Caco-2 (cell line): ENCODE results near the gene BMAL1. TPM values are rescaled to one million over a fixed set of nuclear protein-coding genes. Genes with fewer than 3 reads are reported as not detected.
"Not testable (repeated sequence)": the region's sequence is repeated elsewhere in the genome, so short reads cannot be mapped to it uniquely, and the experiment has no call there.

Experiments used
- BruUV-seq: library from RNA; stranded (reverse); fragments of 400-500 nt; replicated peaks from 2 replicates; lab custom pipeline; 2021; lab: Mats Ljungman, UMichigan
- CTCF ChIA-PET: fragments of 300-600 bp; sonication (Branson Sonifier 250); formaldehyde crosslinking; loops from one replicate; lab custom pipeline; 2022; ENCODE audit warnings: antibody characterized with exemption; lab: Charles Lee
- POLR2A ChIA-PET: fragments of 300-600 bp; sonication (Branson Sonifier 250); formaldehyde crosslinking; loops from one replicate; lab custom pipeline; 2022; ENCODE audit warnings: antibody characterized with exemption; lab: Charles Lee
- DNase-seq, 2 experiments: peaks; one replicate each; pipeline versions ENCODE4 v3.0.0 to v3.0.0-alpha.2; 2020 to 2022
- H3K27me3 ChIP-seq: replicated peaks from 2 replicates; pipeline ENCODE4 v1.6.0; 2011; ENCODE audit warnings: low read length; ENCODE audit not compliant: control insufficient read depth, insufficient read depth
- H3K36me3 ChIP-seq: 2 replicates; pipeline ENCODE4 v1.5.1; 2011; ENCODE audit warnings: low read length; ENCODE audit not compliant: control insufficient read depth, insufficient read depth
- H3K4me1 ChIP-seq: fragments of 250-450 bp; sonication (Bioruptor Pico); 2 replicates; pipeline ENCODE4 v1.5.1; 2020; ENCODE audit warnings: mild to moderate bottlenecking
- H3K4me3 ChIP-seq: 2 replicates; pipeline ENCODE4 v1.5.1; 2011; ENCODE audit warnings: low read depth, mild to moderate bottlenecking, control low read depth, low read length
- H3K9me3 ChIP-seq: fragments of 250-450 bp; sonication (Bioruptor Pico); 2 replicates; pipeline ENCODE4 v1.5.1; 2020; ENCODE audit warnings: mild to moderate bottlenecking, moderate library complexity
- H3K27ac Mint-ChIP-seq: one replicate; pipeline ENCODE4 v1.8.0; 2022; ENCODE audit warnings: mixed read lengths; ENCODE audit not compliant: unreplicated experiment
- H3K27me3 Mint-ChIP-seq: one replicate; pipeline ENCODE4 v1.8.0; 2022; ENCODE audit warnings: mixed read lengths; ENCODE audit not compliant: insufficient read depth, unreplicated experiment
- H3K36me3 Mint-ChIP-seq: one replicate; pipeline ENCODE4 v1.8.0; 2022; ENCODE audit warnings: mild to moderate bottlenecking, mixed read lengths; ENCODE audit not compliant: insufficient read depth, unreplicated experiment
- H3K4me1 Mint-ChIP-seq: one replicate; pipeline ENCODE4 v1.8.0; 2022; ENCODE audit warnings: low read depth, mixed read lengths; ENCODE audit not compliant: unreplicated experiment
- H3K4me3 Mint-ChIP-seq: one replicate; pipeline ENCODE4 v1.8.0; 2022; ENCODE audit warnings: mild to moderate bottlenecking, moderate library complexity, mixed read lengths; ENCODE audit not compliant: unreplicated experiment
- H3K9me3 Mint-ChIP-seq: one replicate; pipeline ENCODE4 v1.8.0; 2022; ENCODE audit warnings: mixed read lengths; ENCODE audit not compliant: unreplicated experiment
- intact Hi-C: fragments of 100-400 bp; cut with micrococcal nuclease; formaldehyde crosslinking; loops from one replicate; pipeline ENCODE4 v1.10.0; 2022; ENCODE audit not compliant: unreplicated experiment
- total RNA-seq: library from RNA; stranded (reverse); gene quantifications from 2 replicates; pipeline ENCODE4 v1.2.3, GENCODE V29; 2022
- TF ChIP-seq, protein P1 (sequence below), 2 experiments: fragments of 200-600 bp in 1 of 2; IDR thresholded peaks; 1 replicate in 1 of 2; 2 replicates in 1 of 2; pipeline versions ENCODE4 v1.5.1 to v1.8.0; 2011 to 2022; ENCODE audit warnings: antibody characterized with exemption in 1 of 2, control low read depth in 1 of 2, inconsistent platforms in 1 of 2, low read depth in 1 of 2, low read length in 1 of 2, mild to moderate bottlenecking in 1 of 2, moderate library complexity in 1 of 2; ENCODE audit not compliant: insufficient read depth in 1 of 2, severe bottlenecking in 1 of 2, unreplicated experiment in 1 of 2

Gene BMAL1
- total RNA-seq, 1 experiment from 2014 or later, result 17.9 TPM

DNA sequence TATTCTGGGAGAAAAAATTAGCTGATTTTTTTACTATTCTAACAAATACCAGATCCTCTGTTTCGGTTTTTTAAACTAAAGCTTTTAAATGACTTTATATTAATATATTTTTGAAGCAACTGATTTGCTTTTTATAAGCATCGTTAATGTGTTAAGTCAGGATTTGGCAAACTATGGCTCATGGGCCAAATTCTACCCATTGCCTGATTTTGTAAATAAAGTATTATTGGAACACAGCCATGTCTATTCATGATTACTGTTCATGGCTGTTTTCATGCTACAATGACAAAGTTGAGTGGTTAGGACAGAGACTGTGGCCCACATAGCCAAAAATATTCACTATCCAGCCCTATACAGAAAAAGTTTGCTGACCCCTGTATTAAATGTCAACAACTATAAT lies 155.8 kb downstream of the BMAL1 start:
- peaks cover 4% of the 10 kb centered on the region; the same call in 1 of the 2 replicates for H3K4me1 ChIP-seq
- Mint-ChIP-seq H3K4me1 (peaks cover 17% of the 10 kb centered on the region), H3K36me3 (peaks cover 14% of the 10 kb centered on the region), H3K9me3 (peaks cover 9% of the 10 kb centered on the region), H3K27me3 (no peaks in the 10 kb centered on the region), H3K4me3 (no peak overlapping the region), H3K27ac (peak overlapping the region; percentile 46)
- H3K36me3 ChIP-seq, result no peaks in the 10 kb centered on the region; the same call in 1 of the 2 replicates
- intact Hi-C loops, result no loop called here
- TF ChIP-seq, protein P1, sequence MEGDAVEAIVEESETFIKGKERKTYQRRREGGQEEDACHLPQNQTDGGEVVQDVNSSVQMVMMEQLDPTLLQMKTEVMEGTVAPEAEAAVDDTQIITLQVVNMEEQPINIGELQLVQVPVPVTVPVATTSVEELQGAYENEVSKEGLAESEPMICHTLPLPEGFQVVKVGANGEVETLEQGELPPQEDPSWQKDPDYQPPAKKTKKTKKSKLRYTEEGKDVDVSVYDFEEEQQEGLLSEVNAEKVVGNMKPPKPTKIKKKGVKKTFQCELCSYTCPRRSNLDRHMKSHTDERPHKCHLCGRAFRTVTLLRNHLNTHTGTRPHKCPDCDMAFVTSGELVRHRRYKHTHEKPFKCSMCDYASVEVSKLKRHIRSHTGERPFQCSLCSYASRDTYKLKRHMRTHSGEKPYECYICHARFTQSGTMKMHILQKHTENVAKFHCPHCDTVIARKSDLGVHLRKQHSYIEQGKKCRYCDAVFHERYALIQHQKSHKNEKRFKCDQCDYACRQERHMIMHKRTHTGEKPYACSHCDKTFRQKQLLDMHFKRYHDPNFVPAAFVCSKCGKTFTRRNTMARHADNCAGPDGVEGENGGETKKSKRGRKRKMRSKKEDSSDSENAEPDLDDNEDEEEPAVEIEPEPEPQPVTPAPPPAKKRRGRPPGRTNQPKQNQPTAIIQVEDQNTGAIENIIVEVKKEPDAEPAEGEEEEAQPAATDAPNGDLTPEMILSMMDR (IDR thresholded peaks at IDR 0.05; ENCODE audit: insufficient read depth in 1 of 2, low read depth in 1 of 2, low read length in 1 of 2, severe bottlenecking in 1 of 2, unreplicated experiment in 1 of 2), result no peak
- no peak overlapping the region for H3K4me3 ChIP-seq
- no peak for DNase-seq
- BruUV-seq, result no TSS peak
- no peaks in the 10 kb centered on the region for H3K9me3 ChIP-seq
- ChIA-PET CTCF (no interaction called here), POLR2A (no interaction called here)
- no peaks in the 10 kb centered on the region for H3K27me3 ChIP-seq

DNA sequence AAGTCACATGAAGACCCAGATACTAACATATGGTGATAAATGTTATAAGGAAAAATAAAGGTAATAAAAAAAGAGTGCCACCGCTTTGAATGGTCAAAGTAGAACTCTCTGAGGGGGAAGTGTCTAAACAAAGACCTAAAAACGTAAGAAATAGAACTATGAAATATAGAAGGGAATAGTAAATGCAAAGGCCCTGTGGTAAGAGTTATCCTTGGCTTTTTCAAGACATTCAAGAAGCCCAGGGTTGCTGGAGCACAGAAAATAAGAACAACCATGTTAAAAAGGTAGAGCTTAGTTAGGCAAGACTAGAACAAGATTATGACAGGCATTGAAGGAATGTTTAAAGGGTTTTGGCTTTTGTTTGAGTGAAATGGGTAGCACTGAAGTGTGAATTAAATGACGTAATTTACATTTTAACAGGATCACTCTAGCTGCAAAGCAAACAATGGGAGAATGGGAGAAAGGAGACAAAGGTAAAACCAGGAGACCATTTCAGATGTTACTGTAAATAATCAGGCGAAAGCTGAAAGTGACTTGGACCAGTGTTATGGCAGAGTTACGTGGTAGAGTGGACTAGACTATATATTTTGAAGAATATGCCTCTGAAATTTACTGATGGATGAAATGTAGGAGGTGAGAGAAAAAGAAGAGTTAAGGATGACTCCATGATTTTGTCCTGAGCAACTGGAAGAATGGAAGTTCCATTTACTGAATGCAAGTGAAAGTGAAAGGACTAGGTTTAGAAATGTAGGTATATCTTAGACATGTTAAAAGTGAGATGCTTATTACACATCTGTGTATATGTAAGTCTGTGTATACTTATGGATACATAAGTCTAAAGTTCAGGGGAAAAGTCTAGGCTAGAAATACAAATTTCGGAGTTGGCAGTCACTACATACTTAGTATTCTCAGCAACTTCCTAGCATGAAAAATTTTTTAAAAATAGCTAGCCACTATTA lies 156.9 kb downstream of the BMAL1 start:
- TF ChIP-seq, protein P1 (IDR thresholded peaks at IDR 0.05; ENCODE audit: insufficient read depth in 1 of 2, low read depth in 1 of 2, low read length in 1 of 2, severe bottlenecking in 1 of 2, unreplicated experiment in 1 of 2), result no peak
- no peak overlapping the region for H3K4me3 Mint-ChIP-seq
- no peaks in the 10 kb centered on the region for H3K9me3 Mint-ChIP-seq
- peak overlapping the region; percentile 4 for H3K27ac Mint-ChIP-seq
- Histone ChIP-seq H3K36me3 (no peaks in the 10 kb centered on the region; the same call in 1 of the 2 replicates), H3K4me1 (peaks cover 4% of the 10 kb centered on the region; the same call in 1 of the 2 replicates), H3K9me3 (no peaks in the 10 kb centered on the region), H3K4me3 (no peak overlapping the region), H3K27me3 (no peaks in the 10 kb centered on the region)
- H3K4me1 Mint-ChIP-seq, result peaks cover 17% of the 10 kb centered on the region
- no peak for DNase-seq
- no peaks in the 10 kb centered on the region for H3K27me3 Mint-ChIP-seq
- ChIA-PET POLR2A (interaction anchor here (0.5 to 0.9 kb wide), 2 partner anchors 29 to 236 kb away, joined by 4 to 5 read pairs; partner anchors contain the start of gene BTBD10), CTCF (no interaction called here)
- no TSS peak for BruUV-seq
- intact Hi-C loops, result no loop called here
- H3K36me3 Mint-ChIP-seq, result peaks cover 8% of the 10 kb centered on the region

DNA sequence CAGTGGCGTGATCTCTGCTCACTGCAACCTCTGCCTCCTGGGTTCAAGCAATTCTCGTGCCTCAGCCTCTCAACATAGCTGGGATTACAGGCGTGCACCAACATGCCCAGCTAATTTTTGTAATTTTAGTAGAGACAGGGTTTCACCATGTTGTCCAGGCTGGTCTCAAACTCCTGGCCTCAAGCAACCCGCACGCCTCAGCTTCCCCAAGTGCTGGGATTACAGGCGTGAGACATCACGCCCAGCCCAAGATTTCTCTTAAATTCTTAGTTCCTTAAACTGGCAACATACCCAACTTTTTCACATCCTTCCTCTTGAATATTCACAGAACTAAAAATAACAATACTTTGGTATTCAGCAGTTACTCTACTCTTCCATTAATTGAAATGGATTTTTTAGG lies 159.2 kb downstream of the BMAL1 start:
- POLR2A ChIA-PET, CTCF ChIA-PET, H3K9me3 Mint-ChIP-seq, BruUV-seq, intact Hi-C loops, H3K36me3 ChIP-seq, H3K4me1 ChIP-seq, H3K27me3 Mint-ChIP-seq, H3K36me3 Mint-ChIP-seq, DNase-seq, H3K4me3 Mint-ChIP-seq, H3K9me3 ChIP-seq, H3K4me3 ChIP-seq, H3K27ac Mint-ChIP-seq, H3K27me3 ChIP-seq: not testable (repeated sequence)
- H3K4me1 Mint-ChIP-seq, result peaks cover 17% of the 10 kb centered on the region

Other genes with a start within 250 kb of the BMAL1 start
- 41.6 and 45.0 TPM in 2 replicates for gene BTBD10, start 185.4 kb downstream of the BMAL1 start, total RNA-seq
- gene PTH, start 218.2 kb downstream of the BMAL1 start, total RNA-seq, result not detected in 2 replicates